Stomach (tissue), 4 donors: ENCODE data around the gene LCTL.

Experiments
- CTCF ChIP-seq, 7 experiments: fragments of 450-650 bp in 4 of 7; fragments of 200-600 bp in 3 of 7; sonication (generic) in 3 of 7; IDR thresholded peaks; one replicate each; pipeline ENCODE4 v1.5.1; 2016 to 2019; ENCODE audit warnings: antibody characterized with exemption in 7 of 7, control low read depth in 2 of 7, mild to moderate bottlenecking in 1 of 7
- EP300 ChIP-seq: sonication (generic); formaldehyde crosslinking; IDR thresholded peaks from one replicate; pipeline ENCODE4 v1.6.1; 2017; ENCODE audit warnings: antibody characterized with exemption

DNA sequence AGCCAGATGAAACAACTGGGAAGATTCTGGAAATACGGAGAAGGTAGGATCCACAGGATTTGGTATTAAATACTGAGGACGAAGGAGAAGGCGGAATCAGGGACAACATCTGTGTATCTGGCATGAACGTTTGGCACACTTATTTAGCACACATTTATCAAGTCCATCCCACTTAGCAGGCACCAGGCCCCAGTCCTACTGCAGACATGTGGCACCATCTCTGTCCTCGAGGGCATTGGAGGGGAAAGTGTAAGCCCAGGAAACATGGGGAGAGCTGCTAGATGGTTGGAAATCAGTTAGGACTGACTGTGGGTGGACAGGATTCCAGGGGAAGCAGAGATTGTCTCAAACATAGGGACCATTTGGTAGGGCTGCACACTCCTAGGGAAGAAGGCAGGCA is 29.0 kb upstream of the LCTL start:
- TF ChIP-seq EP300: no peak
- no peak for TF ChIP-seq CTCF (IDR thresholded peaks at IDR 0.05)
